OCI-LY7 (cell line): Measurements from ENCODE around the gene GYS1.

Experiments used
- EZH2phosphoT487 ChIP-seq: fragments of 200-600 bp; sonication (generic); IDR thresholded peaks from 2 replicates; pipeline ENCODE4 v1.6.1; 2018; ENCODE audit warnings: low read depth, borderline replicate concordance, mild to moderate bottlenecking, mixed run types, antibody characterized with exemption, low read length, moderate library complexity, mixed read lengths
- TF ChIP-seq, protein P1 (sequence below): fragments of 200-600 bp; sonication (generic); conservative IDR thresholded peaks from 2 replicates; pipeline ENCODE4 v1.5.1; 2014; ENCODE audit warnings: mild to moderate bottlenecking, antibody characterized with exemption, low read length, moderate library complexity, mixed read lengths

GRCh38 chr19:48986211-48986610 is 6.9 kb downstream of the GYS1 start:
- TF ChIP-seq, protein P1, sequence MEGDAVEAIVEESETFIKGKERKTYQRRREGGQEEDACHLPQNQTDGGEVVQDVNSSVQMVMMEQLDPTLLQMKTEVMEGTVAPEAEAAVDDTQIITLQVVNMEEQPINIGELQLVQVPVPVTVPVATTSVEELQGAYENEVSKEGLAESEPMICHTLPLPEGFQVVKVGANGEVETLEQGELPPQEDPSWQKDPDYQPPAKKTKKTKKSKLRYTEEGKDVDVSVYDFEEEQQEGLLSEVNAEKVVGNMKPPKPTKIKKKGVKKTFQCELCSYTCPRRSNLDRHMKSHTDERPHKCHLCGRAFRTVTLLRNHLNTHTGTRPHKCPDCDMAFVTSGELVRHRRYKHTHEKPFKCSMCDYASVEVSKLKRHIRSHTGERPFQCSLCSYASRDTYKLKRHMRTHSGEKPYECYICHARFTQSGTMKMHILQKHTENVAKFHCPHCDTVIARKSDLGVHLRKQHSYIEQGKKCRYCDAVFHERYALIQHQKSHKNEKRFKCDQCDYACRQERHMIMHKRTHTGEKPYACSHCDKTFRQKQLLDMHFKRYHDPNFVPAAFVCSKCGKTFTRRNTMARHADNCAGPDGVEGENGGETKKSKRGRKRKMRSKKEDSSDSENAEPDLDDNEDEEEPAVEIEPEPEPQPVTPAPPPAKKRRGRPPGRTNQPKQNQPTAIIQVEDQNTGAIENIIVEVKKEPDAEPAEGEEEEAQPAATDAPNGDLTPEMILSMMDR = no peak
- TF ChIP-seq EZH2phosphoT487 = no peak
